Tracheal epithelial cell (primary cell): Measurements from ENCODE around the gene MIGA1. TPM values are rescaled to one million over a fixed set of nuclear protein-coding genes. Genes with fewer than 3 reads are reported as not detected.

Experiments used
- total RNA-seq: library from RNA; depleted of rRNA; stranded (reverse); fragments of >200 nt; gene quantifications from 2 replicates; pipeline ENCODE4 v1.2.1, GENCODE V29; 2014

Gene MIGA1
- total RNA-seq = 9.6 and 14.7 TPM in 2 replicates

GRCh38 chr1:77779529-77780281, at the start of gene MIGA1:
TSS of gene MIGA1 (plus strand) at chr1:77779649. CDS start at chr1:77783253, 3,604 bp downstream.

GRCh38 chr1:77759071-77760028, 20.1 kb upstream of the MIGA1 start, which contains the start of gene USP33:
TSS of gene USP33 (minus strand) at chr1:77759852. CDS start at chr1:77741697, 18,155 bp downstream.

GRCh38 chr1:77888081-77888780, 108.8 kb downstream of the MIGA1 start, which contains the start of gene NEXN:
TSS of gene NEXN (plus strand) at chr1:77888624. CDS start at chr1:77916107, 27,483 bp downstream.

Other genes with a start within 250 kb of the MIGA1 start
- 50.8 and 89.1 TPM in 2 replicates for gene ZZZ3, start 97.0 kb upstream of the MIGA1 start, total RNA-seq
- gene USP33, start 19.8 kb upstream of the MIGA1 start, total RNA-seq = 45.3 and 53.7 TPM in 2 replicates
- 0.21 and 0.48 TPM in 2 replicates for gene NEXN, start 109.0 kb downstream of the MIGA1 start, total RNA-seq
- 78.8 and 99.5 TPM in 2 replicates for gene FUBP1, start 199.4 kb downstream of the MIGA1 start, total RNA-seq
- gene DNAJB4, start 225.3 kb downstream of the MIGA1 start, total RNA-seq = 9.9 and 17.1 TPM in 2 replicates